Nephron (organoid): ENCODE results near the gene ASCC1.
A peak's percentile ranks its signal among the peaks of the same experiment; 100 is the strongest.

Experiments used
- H3K27ac Mint-ChIP-seq, 3 experiments: 2 replicates each; pipeline ENCODE4 v1.8.0; 2020; ENCODE audit warnings: mixed read lengths in 3 of 3, mild to moderate bottlenecking in 2 of 3, moderate library complexity in 1 of 3
- H3K27me3 Mint-ChIP-seq: 2 replicates; pipeline ENCODE4 v1.8.0; 2021; ENCODE audit warnings: low read depth, mild to moderate bottlenecking, moderate library complexity, mixed read lengths
- H3K36me3 Mint-ChIP-seq: 2 replicates; pipeline ENCODE4 v1.8.0; 2020; ENCODE audit warnings: low read depth, mixed read lengths
- H3K4me1 Mint-ChIP-seq: 2 replicates; pipeline ENCODE4 v1.8.0; 2020; ENCODE audit warnings: mixed read lengths
- H3K4me3 Mint-ChIP-seq, 3 experiments: 2 replicates each; pipeline ENCODE4 v1.8.0; 2020; ENCODE audit warnings: mild to moderate bottlenecking in 3 of 3, mixed read lengths in 3 of 3, moderate library complexity in 2 of 3
- H3K9me3 Mint-ChIP-seq: 2 replicates; pipeline ENCODE4 v1.8.0; 2020; ENCODE audit warnings: mixed read lengths
- TF ChIP-seq, protein P1 (sequence below), 3 experiments: fragments of 200-600 bp; sonication (generic); IDR thresholded peaks; one replicate each; pipeline ENCODE4 v1.5.0; 2021; ENCODE audit warnings: antibody characterized with exemption in 3 of 3; ENCODE audit not compliant: unreplicated experiment in 3 of 3

The ASCC1 gene

DNA sequence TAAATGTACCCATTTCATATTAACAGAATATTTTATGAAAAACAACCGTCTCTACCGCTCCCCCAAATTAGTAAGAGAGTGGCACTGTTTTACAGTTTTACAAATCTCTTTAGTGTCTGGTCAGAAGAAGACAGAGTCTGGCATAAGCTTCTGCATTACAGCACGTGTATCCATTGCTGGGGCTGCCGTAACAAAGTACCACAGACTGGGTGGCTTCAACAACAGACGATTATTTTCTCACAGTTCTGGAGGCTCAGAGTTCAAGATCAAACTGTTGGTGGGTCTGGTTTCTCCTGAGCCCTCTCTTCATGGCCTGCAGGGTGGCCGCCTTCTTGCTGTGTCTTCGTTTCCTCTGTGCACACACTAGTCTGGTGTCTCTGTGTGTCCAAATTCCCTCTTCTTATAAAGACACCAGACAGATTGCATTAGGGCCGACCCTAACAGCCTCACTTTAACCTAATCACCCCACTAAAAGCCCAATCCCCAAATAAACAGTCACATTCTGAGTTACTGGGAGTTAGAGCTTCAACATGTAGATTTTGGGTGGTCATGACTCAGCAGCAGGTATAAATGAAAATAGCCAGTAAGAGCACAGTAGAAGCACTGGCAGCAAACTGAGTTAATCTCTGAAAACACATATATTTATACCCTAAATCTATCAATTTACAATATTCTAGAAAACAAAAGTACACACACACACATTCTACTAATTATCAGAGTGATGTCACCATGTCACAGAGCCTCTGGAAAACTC lies 123.7 kb downstream of the ASCC1 start:
- peaks cover 24% of the 10 kb centered on the region for H3K36me3 Mint-ChIP-seq
- peaks cover 36% of the 10 kb centered on the region for H3K4me1 Mint-ChIP-seq
- peaks cover 30% of the 10 kb centered on the region for H3K27me3 Mint-ChIP-seq
- TF ChIP-seq, protein P1, sequence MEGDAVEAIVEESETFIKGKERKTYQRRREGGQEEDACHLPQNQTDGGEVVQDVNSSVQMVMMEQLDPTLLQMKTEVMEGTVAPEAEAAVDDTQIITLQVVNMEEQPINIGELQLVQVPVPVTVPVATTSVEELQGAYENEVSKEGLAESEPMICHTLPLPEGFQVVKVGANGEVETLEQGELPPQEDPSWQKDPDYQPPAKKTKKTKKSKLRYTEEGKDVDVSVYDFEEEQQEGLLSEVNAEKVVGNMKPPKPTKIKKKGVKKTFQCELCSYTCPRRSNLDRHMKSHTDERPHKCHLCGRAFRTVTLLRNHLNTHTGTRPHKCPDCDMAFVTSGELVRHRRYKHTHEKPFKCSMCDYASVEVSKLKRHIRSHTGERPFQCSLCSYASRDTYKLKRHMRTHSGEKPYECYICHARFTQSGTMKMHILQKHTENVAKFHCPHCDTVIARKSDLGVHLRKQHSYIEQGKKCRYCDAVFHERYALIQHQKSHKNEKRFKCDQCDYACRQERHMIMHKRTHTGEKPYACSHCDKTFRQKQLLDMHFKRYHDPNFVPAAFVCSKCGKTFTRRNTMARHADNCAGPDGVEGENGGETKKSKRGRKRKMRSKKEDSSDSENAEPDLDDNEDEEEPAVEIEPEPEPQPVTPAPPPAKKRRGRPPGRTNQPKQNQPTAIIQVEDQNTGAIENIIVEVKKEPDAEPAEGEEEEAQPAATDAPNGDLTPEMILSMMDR (IDR thresholded peaks at IDR 0.05; ENCODE audit: unreplicated experiment in 3 of 3), result no peak
- H3K27ac Mint-ChIP-seq, result peak overlapping the region in 2 of 3 experiments; percentile 21 to 32
- H3K4me3 Mint-ChIP-seq, result no peak overlapping the region
- H3K9me3 Mint-ChIP-seq, result no peaks in the 10 kb centered on the region

DNA sequence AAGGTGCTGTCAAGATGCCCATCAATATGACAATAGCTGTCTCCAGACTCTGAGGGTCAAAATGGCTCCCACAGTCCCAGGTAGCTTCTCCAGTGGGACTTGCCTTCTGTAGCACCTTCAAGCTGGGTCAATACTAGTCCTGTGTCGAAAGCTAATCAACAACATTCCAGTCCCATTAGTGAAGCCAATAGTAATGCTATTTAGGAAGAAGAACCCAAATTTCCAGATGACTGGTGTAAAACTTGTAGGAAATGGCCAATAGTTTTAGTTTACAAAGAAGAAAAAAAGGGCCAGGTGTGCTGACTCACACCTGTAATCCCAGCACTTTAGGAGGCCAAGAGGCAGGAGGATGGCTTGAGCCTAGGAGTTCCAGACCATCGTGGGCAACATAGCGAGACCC lies 125.8 kb downstream of the ASCC1 start:
- TF ChIP-seq, protein P1 (IDR thresholded peaks at IDR 0.05; ENCODE audit: unreplicated experiment in 3 of 3), result no peak
- peaks cover 47% of the 10 kb centered on the region for H3K27me3 Mint-ChIP-seq
- peak overlapping the region; percentile 83 to 96 (median 89) for H3K27ac Mint-ChIP-seq
- H3K4me3 Mint-ChIP-seq, result no peak overlapping the region
- no peaks in the 10 kb centered on the region for H3K9me3 Mint-ChIP-seq
- H3K36me3 Mint-ChIP-seq, result peaks cover 10% of the 10 kb centered on the region
- H3K4me1 Mint-ChIP-seq, result peaks cover 33% of the 10 kb centered on the region

DNA sequence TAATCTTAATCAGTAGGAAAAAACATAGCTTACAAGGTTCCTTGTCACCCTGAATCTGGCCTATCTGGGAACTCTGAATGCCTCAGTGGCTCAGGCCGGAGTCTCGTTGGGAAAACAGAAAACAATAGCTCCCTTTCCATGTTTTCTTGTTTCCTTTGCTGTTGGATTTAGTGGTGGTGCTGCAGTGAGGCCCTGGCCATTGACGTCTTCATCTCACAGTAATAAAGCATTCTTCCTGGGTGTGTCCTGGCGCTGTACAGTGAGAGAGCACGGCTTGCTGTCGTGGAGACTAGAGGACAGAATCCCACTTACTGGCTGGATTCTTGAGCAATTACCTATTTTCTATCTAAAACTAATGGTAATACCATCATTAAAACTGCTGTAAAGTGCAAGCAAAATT lies 126.5 kb downstream of the ASCC1 start:
- TF ChIP-seq, protein P1 (IDR thresholded peaks at IDR 0.05; ENCODE audit: unreplicated experiment in 3 of 3), result no peak
- H3K4me1 Mint-ChIP-seq, result peaks cover 33% of the 10 kb centered on the region
- peak overlapping the region; percentile 54 to 71 (median 68) for H3K4me3 Mint-ChIP-seq
- no peaks in the 10 kb centered on the region for H3K9me3 Mint-ChIP-seq
- peaks cover 55% of the 10 kb centered on the region for H3K27me3 Mint-ChIP-seq
- H3K27ac Mint-ChIP-seq, result peak overlapping the region; percentile 83 to 96 (median 89)
- H3K36me3 Mint-ChIP-seq, result peaks cover 8% of the 10 kb centered on the region

DNA sequence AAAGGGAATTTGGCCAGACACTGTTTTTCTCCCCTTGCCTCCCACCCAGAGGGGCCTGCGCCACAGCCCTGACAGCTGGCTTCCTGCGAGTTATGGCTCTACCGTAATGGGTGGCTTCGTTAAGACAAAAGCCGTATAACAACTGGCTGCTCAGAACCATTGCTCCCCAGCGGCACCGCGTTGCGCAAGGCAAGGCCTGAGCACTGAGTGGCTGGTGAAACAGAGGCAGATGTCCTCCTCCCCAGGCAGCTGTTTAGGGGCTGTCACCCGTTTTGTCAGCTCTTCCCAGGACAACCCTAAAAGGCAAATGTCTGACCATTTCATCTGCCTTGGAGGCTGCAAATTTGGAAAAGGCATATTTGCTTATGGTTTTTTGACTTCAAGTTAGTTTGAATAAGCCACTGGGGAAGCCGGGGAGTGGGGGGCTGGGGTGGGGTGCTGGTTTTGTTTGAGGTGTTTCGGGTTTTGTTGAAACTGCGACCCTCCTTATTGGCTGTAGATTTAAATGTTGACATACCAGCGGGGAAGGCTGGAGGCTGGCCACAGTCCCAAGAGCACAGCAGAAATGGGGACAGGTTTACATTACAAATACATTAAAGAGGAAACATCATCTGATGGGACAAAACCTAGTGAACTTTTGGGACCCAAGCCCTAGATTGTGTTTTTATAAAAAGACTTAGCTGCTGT lies 127.0 kb downstream of the ASCC1 start:
- TF ChIP-seq, protein P1 (IDR thresholded peaks at IDR 0.05; ENCODE audit: unreplicated experiment in 3 of 3), result no peak
- H3K27ac Mint-ChIP-seq, result peak overlapping the region; percentile 83 to 96 (median 94)
- peaks cover 5% of the 10 kb centered on the region for H3K36me3 Mint-ChIP-seq
- peaks cover 57% of the 10 kb centered on the region for H3K27me3 Mint-ChIP-seq
- H3K4me1 Mint-ChIP-seq, result peaks cover 33% of the 10 kb centered on the region
- peak overlapping the region; percentile 83 to 88 (median 84) for H3K4me3 Mint-ChIP-seq
- no peaks in the 10 kb centered on the region for H3K9me3 Mint-ChIP-seq

DNA sequence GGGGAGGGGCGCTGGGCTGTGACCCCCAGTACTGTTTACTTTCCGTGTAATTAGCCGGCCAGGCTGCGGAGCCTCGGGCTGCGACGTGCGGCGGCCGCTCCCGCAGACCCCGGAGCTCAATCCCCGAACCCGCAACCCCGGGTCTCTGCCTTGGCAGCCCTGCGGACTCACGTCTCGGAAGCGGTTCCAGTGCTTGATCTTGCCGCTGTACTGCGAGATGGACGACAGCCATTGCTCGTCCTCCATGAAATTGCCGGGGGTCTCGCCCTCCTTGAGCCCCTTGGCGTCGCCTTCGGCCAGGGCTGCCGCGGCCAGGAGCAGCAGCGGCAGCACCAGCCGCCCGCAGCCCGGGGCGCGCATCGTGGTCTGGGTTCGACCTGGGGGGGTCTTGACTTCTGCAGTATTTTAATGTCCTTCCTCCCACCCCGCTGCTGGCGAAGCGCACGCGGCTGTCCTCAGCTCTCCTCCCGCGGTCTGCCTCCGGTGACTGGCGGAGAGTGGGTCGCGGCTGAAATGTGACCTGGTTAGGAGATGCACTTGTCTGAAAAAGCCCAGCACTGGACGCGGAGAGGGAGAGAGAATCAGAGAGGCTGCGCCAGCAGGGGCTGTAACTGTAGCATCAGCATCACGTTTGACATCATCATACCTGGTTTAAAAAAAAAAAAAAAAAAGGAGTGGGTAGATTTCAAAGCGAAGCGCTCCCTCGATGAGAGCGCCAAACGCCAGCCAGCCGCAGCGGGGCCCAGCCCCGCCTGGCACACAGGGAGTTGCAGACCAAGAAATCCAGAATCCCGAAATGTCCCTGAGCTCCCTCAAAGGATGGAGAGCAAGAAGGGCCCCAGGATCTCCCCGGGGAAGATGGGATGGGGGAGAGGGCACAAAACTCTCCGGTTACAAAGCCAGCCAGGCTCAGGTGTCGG lies 127.8 kb downstream of the ASCC1 start, which contains the start of gene SPOCK2:
Gene SPOCK2, minus strand, starts transcription at position 583 of the 920 bp plus-strand sequence. Its CDS starts 223 bp downstream, at position 360.
- Mint-ChIP-seq H3K36me3 (peaks cover 5% of the 10 kb centered on the region), H3K4me1 (peaks cover 33% of the 10 kb centered on the region), H3K4me3 (peak within 1 kb of the TSS; percentile 83 to 88 (median 84)), H3K27ac (peak within 1 kb of the TSS; percentile 83 to 96 (median 94)), H3K9me3 (no peaks in the 10 kb centered on the region), H3K27me3 (peaks cover 63% of the 10 kb centered on the region)
- TF ChIP-seq, protein P1 (IDR thresholded peaks at IDR 0.05; ENCODE audit: unreplicated experiment in 3 of 3), result no peak
